ENCODE results near the gene TSC22D3.

DNA sequence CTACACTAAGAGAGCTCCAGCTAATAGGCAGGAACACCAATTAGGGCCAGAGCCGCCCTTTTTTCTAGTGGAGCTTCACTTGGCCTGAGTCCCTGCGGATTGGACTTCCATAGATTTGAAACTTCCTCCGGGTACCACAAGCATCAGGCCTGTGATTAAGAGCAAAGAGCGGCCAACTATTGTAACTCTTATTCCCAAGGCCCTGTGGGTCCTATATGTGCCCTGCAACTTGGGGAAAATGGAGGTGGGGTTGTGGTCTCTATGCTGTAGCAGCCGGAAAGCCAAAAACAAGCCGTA is 1.9 kb upstream of the TSC22D3 start, which contains the start of gene NCBP2L:
- TF ChIP-seq POLR2A (IDR thresholded peaks at IDR 0.05), result no peak
- TF ChIP-seq, protein P1, sequence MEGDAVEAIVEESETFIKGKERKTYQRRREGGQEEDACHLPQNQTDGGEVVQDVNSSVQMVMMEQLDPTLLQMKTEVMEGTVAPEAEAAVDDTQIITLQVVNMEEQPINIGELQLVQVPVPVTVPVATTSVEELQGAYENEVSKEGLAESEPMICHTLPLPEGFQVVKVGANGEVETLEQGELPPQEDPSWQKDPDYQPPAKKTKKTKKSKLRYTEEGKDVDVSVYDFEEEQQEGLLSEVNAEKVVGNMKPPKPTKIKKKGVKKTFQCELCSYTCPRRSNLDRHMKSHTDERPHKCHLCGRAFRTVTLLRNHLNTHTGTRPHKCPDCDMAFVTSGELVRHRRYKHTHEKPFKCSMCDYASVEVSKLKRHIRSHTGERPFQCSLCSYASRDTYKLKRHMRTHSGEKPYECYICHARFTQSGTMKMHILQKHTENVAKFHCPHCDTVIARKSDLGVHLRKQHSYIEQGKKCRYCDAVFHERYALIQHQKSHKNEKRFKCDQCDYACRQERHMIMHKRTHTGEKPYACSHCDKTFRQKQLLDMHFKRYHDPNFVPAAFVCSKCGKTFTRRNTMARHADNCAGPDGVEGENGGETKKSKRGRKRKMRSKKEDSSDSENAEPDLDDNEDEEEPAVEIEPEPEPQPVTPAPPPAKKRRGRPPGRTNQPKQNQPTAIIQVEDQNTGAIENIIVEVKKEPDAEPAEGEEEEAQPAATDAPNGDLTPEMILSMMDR (IDR thresholded peaks at IDR 0.05), result no peak
- no peak for TF ChIP-seq POLR2AphosphoS5 (IDR thresholded peaks at IDR 0.05)
